DND-41 (cell line): ENCODE measurements around the gene DEFB126.

Source experiments
- ATAC-seq: fragments of 200-7000 bp; cut with Tn5 transposase; 3 replicates; pipeline ENCODE4 v1.9.1; 2021; ENCODE audit warnings: low read depth; ENCODE audit not compliant: insufficient read depth
- DNase-seq: peaks from one replicate; pipeline ENCODE4 v3.0.0-alpha.2; 2020
- H2AFZ ChIP-seq: 2 replicates; pipeline ENCODE4 v1.6.0; 2012; ENCODE audit warnings: low read depth, low read length
- H3K27ac ChIP-seq: 2 replicates; pipeline ENCODE4 v1.5.1; 2012; ENCODE audit warnings: low read length, inconsistent platforms
- H3K27me3 ChIP-seq: fragments of 200-600 bp; sonication (generic); 2 replicates; pipeline ENCODE4 v1.6.0; 2012; ENCODE audit warnings: low read length, mild to moderate bottlenecking, inconsistent platforms; ENCODE audit not compliant: insufficient read depth, poor library complexity
- H3K36me3 ChIP-seq: 2 replicates; pipeline ENCODE4 v1.5.1; 2012; ENCODE audit warnings: low read length, inconsistent platforms; ENCODE audit not compliant: insufficient read depth
- H3K4me1 ChIP-seq: 2 replicates; pipeline ENCODE4 v1.5.1; 2012; ENCODE audit warnings: mild to moderate bottlenecking, low read length; ENCODE audit not compliant: insufficient read depth
- H3K4me2 ChIP-seq: 2 replicates; pipeline ENCODE4 v1.6.0; 2012; ENCODE audit warnings: mild to moderate bottlenecking, moderate library complexity, low read length, inconsistent platforms; ENCODE audit not compliant: insufficient read depth
- H3K4me3 ChIP-seq, 2 experiments: fragments of 200-600 bp in 1 of 2; shearing (Covaris generic) in 1 of 2; 2 replicates each; pipeline ENCODE4 v1.5.1; 2012 to 2016; ENCODE audit warnings: inconsistent platforms in 2 of 2, low read length in 2 of 2, mild to moderate bottlenecking in 2 of 2, low read depth in 1 of 2, moderate library complexity in 1 of 2
- H3K79me2 ChIP-seq: 2 replicates; pipeline ENCODE4 v1.6.0; 2012; ENCODE audit warnings: low read length, inconsistent platforms; ENCODE audit not compliant: insufficient read depth
- H3K9ac ChIP-seq: 2 replicates; pipeline ENCODE4 v1.6.0; 2012; ENCODE audit warnings: low read depth, mild to moderate bottlenecking, inconsistent platforms, low read length, moderate library complexity
- H3K9me3 ChIP-seq: 2 replicates; pipeline ENCODE4 v1.5.1; 2012; ENCODE audit warnings: low read length, moderate library complexity, mild to moderate bottlenecking, inconsistent platforms; ENCODE audit not compliant: insufficient read depth, severe bottlenecking
- H4K20me1 ChIP-seq: 2 replicates; pipeline ENCODE4 v1.6.0; 2012; ENCODE audit warnings: low read length; ENCODE audit not compliant: insufficient read depth
- CTCF ChIP-seq: IDR thresholded peaks from 2 replicates; pipeline ENCODE4 v1.5.1; 2012; ENCODE audit warnings: borderline replicate concordance, low read length, moderate library complexity, mild to moderate bottlenecking; ENCODE audit not compliant: poor library complexity, severe bottlenecking; ENCODE audit errors: extremely low read depth
- EZH2 ChIP-seq: IDR thresholded peaks from 3 replicates; pipeline ENCODE4 v1.6.1; 2012; ENCODE audit warnings: borderline replicate concordance, low read depth, mild to moderate bottlenecking, moderate library complexity, low read length, inconsistent platforms; ENCODE audit not compliant: severe bottlenecking

Gene DEFB126

DNA sequence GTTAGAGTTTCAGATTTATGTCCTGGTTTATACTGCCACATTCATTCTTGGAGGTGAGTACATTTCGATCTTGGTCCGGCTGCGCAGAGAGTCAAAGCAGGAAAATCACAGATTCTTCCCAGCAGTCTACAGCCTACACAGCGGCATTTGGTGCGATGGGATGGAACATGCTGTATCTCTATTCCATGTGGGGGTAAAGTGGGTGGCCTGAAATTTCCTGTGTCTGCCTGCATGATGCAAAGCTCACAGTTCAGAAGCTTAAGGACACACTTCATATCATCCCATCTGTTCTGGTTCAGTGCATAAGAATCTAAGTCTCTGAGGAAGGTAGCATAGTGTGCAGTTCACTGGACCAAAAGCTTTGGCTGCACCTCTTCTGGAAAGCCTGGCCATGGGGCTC is 14.8 kb downstream of the DEFB126 start, which contains the start of gene DEFB127:
Gene DEFB127 (plus strand): TSS at position 301 of the 400 bp plus-strand sequence. CDS start 91 bp downstream, at position 392.
- DNase-seq (no peak), ATAC-seq (no peak)
- Histone ChIP-seq H4K20me1 (no peaks in the 10 kb centered on the region), H3K27me3 (peaks cover 10% of the 10 kb centered on the region), H3K4me2 (no peak within 1 kb of the TSS), H3K9me3 (no peaks in the 10 kb centered on the region), H3K4me1 (no peaks in the 10 kb centered on the region), H3K27ac (no peak within 1 kb of the TSS), H3K9ac (no peak within 1 kb of the TSS), H3K79me2 (no peaks in the 10 kb centered on the region), H3K4me3 (no peak within 1 kb of the TSS), H3K36me3 (no peaks in the 10 kb centered on the region), H2AFZ (no peak within 1 kb of the TSS)
- TF ChIP-seq CTCF (no peak), EZH2 (no peak)

- ATAC-seq (no peak), DNase-seq (no peak)
- Histone ChIP-seq H3K9me3 (no peaks in the 10 kb centered on the region), H3K4me3 (no peak overlapping the region), H3K36me3 (no peaks in the 10 kb centered on the region), H3K79me2 (no peaks in the 10 kb centered on the region), H2AFZ (no peak overlapping the region), H4K20me1 (no peaks in the 10 kb centered on the region), H3K27me3 (peaks cover 4% of the 10 kb centered on the region), H3K9ac (no peak overlapping the region), H3K4me2 (no peak overlapping the region), H3K27ac (no peak overlapping the region), H3K4me1 (no peaks in the 10 kb centered on the region)
- TF ChIP-seq EZH2: no peak
- no peak for TF ChIP-seq CTCF
Measured at GRCh38 chr20:164618-165017, 22.2 kb downstream of the DEFB126 start.

DNA sequence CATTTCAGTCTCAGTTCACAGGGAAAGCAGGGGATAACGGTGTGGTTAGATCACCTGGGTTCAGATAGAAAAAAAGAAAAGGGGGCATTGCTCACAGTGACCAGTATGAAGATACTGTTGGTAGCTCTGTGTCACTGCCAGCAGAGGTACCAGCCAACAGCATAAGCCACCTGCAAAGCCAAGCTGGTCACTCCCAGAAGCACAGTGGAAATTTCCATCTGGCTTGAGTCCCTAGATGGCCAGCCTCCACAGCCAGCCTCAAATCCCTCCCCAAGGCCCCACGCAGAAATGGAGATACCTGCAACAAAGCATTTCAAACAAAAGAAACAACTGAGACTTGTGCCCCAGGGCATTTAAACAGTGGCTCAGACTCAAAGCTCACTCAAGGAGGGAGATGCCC is 26.5 kb downstream of the DEFB126 start:
- no peaks in the 10 kb centered on the region for H3K4me1 ChIP-seq
- DNase-seq (no peak), ATAC-seq (no peak)
- H3K27ac ChIP-seq: no peak overlapping the region
- TF ChIP-seq CTCF (no peak), EZH2 (no peak)
- no peaks in the 10 kb centered on the region for H3K9me3 ChIP-seq
- no peaks in the 10 kb centered on the region for H3K79me2 ChIP-seq
- H4K20me1 ChIP-seq: no peaks in the 10 kb centered on the region
- no peak overlapping the region for H3K4me2 ChIP-seq
- no peak overlapping the region for H3K9ac ChIP-seq
- no peaks in the 10 kb centered on the region for H3K36me3 ChIP-seq
- H3K4me3 ChIP-seq: no peak overlapping the region
- no peak overlapping the region for H2AFZ ChIP-seq
- no peaks in the 10 kb centered on the region for H3K27me3 ChIP-seq

GRCh38 chr20:184288-184687 is 41.9 kb downstream of the DEFB126 start:
- H3K27me3 ChIP-seq: peaks cover 11% of the 10 kb centered on the region
- H3K4me1 ChIP-seq: no peaks in the 10 kb centered on the region
- H3K9ac ChIP-seq: no peak overlapping the region
- no peak overlapping the region for H2AFZ ChIP-seq
- no peak overlapping the region for H3K4me3 ChIP-seq
- peaks cover 3% of the 10 kb centered on the region for H3K9me3 ChIP-seq
- H3K36me3 ChIP-seq: no peaks in the 10 kb centered on the region
- no peaks in the 10 kb centered on the region for H4K20me1 ChIP-seq
- no peaks in the 10 kb centered on the region for H3K79me2 ChIP-seq
- DNase-seq: no peak
- H3K4me2 ChIP-seq: no peak overlapping the region
- H3K27ac ChIP-seq: no peak overlapping the region
- ATAC-seq: no peak
- TF ChIP-seq CTCF: no peak
- TF ChIP-seq EZH2: no peak
